WTC11 (cell line): ENCODE results near the gene KRT20.

Experiments used
- GABPB1 ChIP-seq: sonication (generic); formaldehyde crosslinking; IDR thresholded peaks from 2 replicates; pipeline ENCODE4 v1.8.1; 2023; ENCODE audit warnings: mild to moderate bottlenecking, missing genetic modification reagents
- SP1 ChIP-seq: sonication (generic); formaldehyde crosslinking; conservative IDR thresholded peaks from 2 replicates; pipeline ENCODE4 v1.8.1; 2022; ENCODE audit warnings: missing genetic modification reagents
- TF ChIP-seq, protein P1 (sequence below): fragments of 200-600 bp; IDR thresholded peaks from 2 replicates; pipeline ENCODE4 v1.8.0; 2022; ENCODE audit warnings: antibody characterized with exemption

DNA sequence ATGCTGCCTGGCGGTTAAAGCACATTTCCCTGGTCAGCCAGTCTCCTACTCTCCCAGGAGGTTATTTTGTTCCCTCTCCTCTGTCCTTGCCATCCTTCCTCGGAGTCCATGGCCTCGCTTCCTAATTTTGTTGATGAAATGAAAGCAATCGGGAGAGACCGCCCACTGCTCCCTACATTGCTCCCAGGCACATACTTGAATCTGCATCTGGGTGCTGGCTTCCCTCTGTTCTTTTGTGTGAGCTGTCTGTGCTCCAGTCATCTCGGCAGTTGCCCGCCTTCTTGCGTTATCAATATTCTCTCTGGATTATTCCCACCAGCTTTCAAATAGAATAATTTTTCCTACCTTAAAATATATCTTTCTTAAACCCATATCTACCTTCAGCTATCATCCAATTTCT lies 41.3 kb upstream of the KRT20 start:
- no peak for TF ChIP-seq SP1 (CRISPR knock-in tag)
- TF ChIP-seq, protein P1, sequence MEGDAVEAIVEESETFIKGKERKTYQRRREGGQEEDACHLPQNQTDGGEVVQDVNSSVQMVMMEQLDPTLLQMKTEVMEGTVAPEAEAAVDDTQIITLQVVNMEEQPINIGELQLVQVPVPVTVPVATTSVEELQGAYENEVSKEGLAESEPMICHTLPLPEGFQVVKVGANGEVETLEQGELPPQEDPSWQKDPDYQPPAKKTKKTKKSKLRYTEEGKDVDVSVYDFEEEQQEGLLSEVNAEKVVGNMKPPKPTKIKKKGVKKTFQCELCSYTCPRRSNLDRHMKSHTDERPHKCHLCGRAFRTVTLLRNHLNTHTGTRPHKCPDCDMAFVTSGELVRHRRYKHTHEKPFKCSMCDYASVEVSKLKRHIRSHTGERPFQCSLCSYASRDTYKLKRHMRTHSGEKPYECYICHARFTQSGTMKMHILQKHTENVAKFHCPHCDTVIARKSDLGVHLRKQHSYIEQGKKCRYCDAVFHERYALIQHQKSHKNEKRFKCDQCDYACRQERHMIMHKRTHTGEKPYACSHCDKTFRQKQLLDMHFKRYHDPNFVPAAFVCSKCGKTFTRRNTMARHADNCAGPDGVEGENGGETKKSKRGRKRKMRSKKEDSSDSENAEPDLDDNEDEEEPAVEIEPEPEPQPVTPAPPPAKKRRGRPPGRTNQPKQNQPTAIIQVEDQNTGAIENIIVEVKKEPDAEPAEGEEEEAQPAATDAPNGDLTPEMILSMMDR = no peak
- no peak for TF ChIP-seq GABPB1 (CRISPR knock-in tag)
